ENCODE results near the gene TUFT1.

DNA sequence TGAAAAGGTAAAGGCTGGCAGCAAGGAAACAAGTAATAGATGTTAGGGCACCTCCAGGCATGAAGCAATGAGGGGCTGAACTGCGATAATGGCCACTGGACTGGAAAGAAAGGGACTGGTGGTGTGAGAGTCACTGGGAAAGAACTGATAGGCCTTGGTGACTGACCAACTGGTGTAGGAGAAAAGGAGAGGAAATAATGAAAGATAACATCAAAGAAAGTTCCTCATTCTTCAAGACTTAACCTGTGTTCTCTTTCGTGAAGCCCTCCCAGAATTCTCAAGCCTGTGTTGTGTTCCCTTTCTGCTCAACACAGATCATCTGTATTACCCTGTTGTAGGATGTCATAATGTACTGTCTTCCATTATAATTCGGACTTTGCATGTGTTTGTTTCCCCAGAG, 50.9 kb downstream of the TUFT1 start:
- TF ChIP-seq, protein P1, sequence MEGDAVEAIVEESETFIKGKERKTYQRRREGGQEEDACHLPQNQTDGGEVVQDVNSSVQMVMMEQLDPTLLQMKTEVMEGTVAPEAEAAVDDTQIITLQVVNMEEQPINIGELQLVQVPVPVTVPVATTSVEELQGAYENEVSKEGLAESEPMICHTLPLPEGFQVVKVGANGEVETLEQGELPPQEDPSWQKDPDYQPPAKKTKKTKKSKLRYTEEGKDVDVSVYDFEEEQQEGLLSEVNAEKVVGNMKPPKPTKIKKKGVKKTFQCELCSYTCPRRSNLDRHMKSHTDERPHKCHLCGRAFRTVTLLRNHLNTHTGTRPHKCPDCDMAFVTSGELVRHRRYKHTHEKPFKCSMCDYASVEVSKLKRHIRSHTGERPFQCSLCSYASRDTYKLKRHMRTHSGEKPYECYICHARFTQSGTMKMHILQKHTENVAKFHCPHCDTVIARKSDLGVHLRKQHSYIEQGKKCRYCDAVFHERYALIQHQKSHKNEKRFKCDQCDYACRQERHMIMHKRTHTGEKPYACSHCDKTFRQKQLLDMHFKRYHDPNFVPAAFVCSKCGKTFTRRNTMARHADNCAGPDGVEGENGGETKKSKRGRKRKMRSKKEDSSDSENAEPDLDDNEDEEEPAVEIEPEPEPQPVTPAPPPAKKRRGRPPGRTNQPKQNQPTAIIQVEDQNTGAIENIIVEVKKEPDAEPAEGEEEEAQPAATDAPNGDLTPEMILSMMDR (IDR thresholded peaks at IDR 0.05), result no peak
- TF ChIP-seq, protein P2, sequence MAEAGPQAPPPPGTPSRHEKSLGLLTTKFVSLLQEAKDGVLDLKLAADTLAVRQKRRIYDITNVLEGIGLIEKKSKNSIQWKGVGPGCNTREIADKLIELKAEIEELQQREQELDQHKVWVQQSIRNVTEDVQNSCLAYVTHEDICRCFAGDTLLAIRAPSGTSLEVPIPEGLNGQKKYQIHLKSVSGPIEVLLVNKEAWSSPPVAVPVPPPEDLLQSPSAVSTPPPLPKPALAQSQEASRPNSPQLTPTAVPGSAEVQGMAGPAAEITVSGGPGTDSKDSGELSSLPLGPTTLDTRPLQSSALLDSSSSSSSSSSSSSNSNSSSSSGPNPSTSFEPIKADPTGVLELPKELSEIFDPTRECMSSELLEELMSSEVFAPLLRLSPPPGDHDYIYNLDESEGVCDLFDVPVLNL (CRISPR knock-in tag; IDR thresholded peaks at IDR 0.05; ENCODE audit: borderline replicate concordance, low read depth), result no peak
- TF ChIP-seq NFATC4 (CRISPR knock-in tag; IDR thresholded peaks at IDR 0.05) (no peak), SP1 (CRISPR knock-in tag; conservative IDR thresholded peaks at IDR 0.05) (no peak), NFYB (CRISPR knock-in tag; conservative IDR thresholded peaks at IDR 0.05; ENCODE audit: low read depth) (no peak), TEAD1 (CRISPR knock-in tag; IDR thresholded peaks at IDR 0.05) (no peak)
- TF ChIP-seq, protein P3, sequence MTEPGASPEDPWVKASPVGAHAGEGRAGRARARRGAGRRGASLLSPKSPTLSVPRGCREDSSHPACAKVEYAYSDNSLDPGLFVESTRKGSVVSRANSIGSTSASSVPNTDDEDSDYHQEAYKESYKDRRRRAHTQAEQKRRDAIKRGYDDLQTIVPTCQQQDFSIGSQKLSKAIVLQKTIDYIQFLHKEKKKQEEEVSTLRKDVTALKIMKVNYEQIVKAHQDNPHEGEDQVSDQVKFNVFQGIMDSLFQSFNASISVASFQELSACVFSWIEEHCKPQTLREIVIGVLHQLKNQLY (CRISPR knock-in tag; IDR thresholded peaks at IDR 0.05), result no peak

Data from WTC11 (cell line).